Fibroblast of villous mesenchyme (primary cell): ENCODE data around the gene MYCT1. TPM values are rescaled to one million over a fixed set of nuclear protein-coding genes. Genes with fewer than 3 reads are reported as not detected.

ENCODE experiments used
- DNase-seq: peaks from one replicate; pipeline ENCODE4 v3.0.0-alpha.2; 2010; ENCODE audit warnings: low read depth
- H3K4me3 ChIP-seq: 2 replicates; pipeline ENCODE4 v1.5.1; 2011; ENCODE audit warnings: low read depth, mild to moderate bottlenecking, low read length
- CTCF ChIP-seq: IDR thresholded peaks from 2 replicates; pipeline ENCODE4 v1.5.1; 2012; ENCODE audit warnings: low read depth, mild to moderate bottlenecking, low read length; ENCODE audit not compliant: insufficient read depth
- total RNA-seq: library from RNA; depleted of rRNA; stranded (reverse); fragments of >200 nt; gene quantifications from 2 replicates; pipeline ENCODE4 v1.2.3, GENCODE V29; 2012

The MYCT1 gene
- total RNA-seq, 1 donor: under 0.01 TPM

DNA sequence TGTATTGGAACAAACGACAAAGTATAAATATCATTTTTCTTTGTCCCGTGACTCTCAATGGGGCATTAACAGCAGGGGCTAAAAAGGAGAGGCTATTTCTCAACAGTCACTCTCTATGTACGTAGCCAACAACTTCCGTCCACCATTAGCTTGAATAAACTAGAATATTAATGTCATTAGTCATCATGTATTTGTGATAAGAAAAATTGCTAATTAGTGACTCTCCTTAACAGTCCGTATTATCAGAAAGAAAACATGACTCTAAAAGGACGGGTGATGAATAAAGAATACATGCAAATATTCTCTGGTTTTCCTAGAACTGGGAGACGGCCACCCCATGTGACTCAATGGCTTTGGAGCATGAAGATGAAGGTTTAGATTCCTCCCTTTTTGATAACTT, 71.5 kb downstream of the MYCT1 start:
- TF ChIP-seq CTCF: no peak
- H3K4me3 ChIP-seq: no peak overlapping the region
- no peak for DNase-seq

- no peak overlapping the region for H3K4me3 ChIP-seq
- no peak for DNase-seq
- TF ChIP-seq CTCF: no peak
Observed at GRCh38 chr6:152769993-152770392, 72.3 kb downstream of the MYCT1 start.

GRCh38 chr6:152771061-152771687, 73.5 kb downstream of the MYCT1 start:
- no peak overlapping the region for H3K4me3 ChIP-seq
- no peak for DNase-seq
- TF ChIP-seq CTCF: no peak

Other genes with a start within 250 kb of the MYCT1 start
- 101 and 145 TPM in 2 replicates for gene SYNE1, start 60.5 kb upstream of the MYCT1 start, total RNA-seq
- not detected in 2 replicates for gene VIP, start 52.9 kb downstream of the MYCT1 start, total RNA-seq